HG03442 (cell line): ENCODE measurements around the gene FBXL16.
"Not testable (repeated sequence)": the region's sequence is repeated elsewhere in the genome, so short reads cannot be mapped to it uniquely, and the experiment has no call there.

Source experiments
- ATAC-seq: cut with Tn5 transposase; IDR thresholded peaks from one replicate; pipeline ENCODE4 v1.9.1; 2021; ENCODE audit warnings: mild to moderate bottlenecking, moderate library complexity; ENCODE audit not compliant: unreplicated experiment

Gene FBXL16

DNA sequence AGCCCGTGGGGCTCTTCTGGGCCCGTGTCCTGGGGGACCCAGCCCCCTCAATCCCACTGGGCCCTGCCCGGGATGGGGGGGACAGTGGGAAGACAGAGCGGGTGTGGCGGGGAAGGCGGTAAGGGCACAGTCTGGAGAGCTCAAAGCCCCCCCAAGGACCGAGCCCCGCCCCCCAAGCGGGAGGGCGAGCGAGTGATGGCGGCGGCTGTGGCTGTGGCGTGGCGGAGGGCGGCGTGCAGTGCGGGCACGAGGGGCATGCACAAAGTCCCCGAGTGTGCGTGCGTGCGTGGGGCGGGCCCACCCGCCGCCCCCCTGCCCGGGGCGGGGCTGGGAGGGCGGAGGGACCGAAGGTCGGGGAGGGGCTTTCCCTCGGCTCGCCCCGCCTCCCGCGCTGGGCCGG is 11.8 kb downstream of the FBXL16 start:
- ATAC-seq: no peak

DNA sequence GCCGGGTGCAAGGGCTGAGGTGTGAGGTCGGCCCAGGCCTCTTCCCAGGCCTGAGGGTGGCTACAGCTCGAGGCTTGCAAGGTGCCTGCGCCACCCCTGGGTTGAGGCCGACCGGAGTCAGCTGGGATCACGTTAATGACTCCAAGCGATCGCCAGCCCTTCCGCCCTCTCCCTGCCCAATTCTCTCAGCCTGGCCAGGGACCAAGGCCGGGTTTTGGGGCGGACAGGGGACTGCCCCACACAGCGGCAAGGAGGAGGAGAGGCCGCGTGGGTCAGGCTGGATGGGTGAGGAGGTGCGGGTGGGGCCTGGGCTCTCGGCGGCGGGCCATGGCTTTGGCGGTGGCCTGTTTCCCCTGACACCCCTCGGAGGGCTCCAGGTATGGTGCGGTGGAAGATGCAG is 12.2 kb downstream of the FBXL16 start:
- no peak for ATAC-seq

DNA sequence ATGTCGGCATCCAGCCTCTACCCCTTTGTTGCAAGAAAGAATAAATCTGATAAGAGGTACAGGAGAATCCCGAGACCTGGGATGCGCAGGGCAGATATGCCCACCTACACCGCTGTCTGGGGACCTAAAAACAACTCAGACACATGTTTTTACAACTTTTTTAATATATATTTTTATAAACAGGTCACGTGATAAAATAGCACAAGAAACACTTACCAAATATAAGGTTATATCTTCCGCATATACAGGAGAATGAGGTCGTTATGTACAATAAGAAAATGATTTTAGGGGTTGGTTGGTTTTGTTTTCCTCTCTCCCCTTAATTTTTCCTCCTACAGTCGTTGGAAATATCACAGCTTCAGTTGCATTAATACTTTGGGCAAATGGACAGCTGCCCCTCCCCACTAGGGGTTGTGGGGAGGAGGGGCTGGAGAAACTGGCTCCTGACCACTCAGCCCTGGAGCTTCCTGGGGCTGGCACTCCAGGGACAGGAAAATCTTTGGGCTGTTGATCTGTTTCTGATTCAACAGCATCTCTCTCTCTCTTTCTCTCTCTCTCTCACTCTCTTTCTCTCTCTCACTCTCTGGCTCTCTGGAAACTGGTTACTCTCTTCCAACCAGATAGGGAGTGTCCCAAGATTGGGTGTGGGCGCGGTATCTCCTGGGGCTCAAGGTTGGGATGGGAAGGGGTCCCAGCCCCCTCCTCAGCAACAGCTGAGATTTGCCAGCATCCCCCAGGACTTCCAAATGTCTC is 13.1 kb downstream of the FBXL16 start:
- no peak for ATAC-seq

DNA sequence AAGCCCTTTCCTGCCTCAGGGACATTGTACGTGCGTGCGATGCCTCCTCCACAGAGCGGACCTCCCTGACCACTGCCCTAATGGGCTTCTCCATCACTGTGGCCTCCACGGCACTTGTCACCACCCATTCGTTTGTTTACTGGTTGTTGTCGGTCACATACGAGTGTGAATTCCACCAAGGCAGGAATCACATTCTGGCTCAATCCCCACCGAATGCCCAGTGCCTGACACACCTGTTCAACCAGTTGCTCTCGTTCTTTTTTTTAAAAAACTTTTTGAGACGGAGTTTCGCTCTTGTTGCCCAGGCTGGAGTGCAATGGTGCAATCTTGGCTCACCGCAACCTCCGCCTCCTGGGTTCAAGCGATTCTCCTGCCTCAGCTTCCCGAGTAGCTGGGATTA is 14.4 kb downstream of the FBXL16 start:
- ATAC-seq: not testable (repeated sequence)

DNA sequence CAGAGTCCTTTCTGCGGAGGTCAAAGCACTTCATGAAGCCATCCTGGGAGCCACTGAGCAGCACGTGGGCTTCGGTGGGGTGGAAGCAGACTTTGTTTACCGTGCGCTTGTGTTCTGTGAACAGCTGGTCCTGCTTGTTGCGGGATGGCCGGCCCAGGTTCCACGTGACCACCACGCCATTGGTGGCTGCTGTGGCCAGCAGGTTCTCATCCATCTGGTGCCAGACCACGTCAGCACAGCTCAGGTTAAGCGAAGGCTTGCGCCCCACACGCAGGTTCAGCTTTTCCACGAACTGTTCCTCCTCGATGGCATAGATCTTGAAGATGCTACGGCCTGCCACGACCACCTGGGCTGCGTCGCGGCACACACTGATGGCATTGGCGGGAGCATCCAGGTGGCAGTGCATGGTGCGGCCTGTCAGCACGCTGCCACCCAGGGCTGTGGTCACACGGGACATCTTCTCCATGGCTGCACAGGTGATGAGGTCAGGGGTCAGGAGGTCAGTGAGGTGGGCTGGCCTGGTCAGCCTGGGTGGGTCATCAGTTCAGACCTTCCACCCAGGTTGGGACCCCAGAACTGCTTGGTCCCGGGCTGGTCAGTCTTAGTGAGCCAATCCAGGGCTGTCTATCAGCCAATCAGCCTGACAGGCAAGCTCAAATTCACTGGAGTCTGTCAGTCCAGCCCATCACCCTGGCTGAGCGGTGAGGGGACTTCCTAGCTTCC is 16.3 kb downstream of the FBXL16 start:
- no peak for ATAC-seq

DNA sequence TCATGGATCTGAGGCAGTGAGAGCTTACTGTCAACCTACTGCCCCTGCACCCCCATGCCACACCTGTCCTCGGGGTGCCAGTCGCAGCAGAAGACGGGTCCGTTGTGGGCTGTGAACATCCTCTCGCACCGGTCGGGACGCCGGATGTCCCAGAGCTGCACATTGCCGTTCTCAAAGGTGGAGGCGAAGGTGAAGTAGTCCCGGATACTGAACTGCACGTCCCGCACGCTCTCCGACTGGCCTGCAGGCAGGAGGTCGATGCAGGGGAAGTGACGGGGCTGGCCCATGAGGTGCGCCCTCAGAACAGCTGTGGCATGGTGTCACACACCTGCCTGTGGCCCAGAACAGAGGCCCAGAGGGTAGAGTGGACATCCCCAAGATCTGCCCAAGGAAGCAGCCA is 18.1 kb downstream of the FBXL16 start:
- no peak for ATAC-seq

DNA sequence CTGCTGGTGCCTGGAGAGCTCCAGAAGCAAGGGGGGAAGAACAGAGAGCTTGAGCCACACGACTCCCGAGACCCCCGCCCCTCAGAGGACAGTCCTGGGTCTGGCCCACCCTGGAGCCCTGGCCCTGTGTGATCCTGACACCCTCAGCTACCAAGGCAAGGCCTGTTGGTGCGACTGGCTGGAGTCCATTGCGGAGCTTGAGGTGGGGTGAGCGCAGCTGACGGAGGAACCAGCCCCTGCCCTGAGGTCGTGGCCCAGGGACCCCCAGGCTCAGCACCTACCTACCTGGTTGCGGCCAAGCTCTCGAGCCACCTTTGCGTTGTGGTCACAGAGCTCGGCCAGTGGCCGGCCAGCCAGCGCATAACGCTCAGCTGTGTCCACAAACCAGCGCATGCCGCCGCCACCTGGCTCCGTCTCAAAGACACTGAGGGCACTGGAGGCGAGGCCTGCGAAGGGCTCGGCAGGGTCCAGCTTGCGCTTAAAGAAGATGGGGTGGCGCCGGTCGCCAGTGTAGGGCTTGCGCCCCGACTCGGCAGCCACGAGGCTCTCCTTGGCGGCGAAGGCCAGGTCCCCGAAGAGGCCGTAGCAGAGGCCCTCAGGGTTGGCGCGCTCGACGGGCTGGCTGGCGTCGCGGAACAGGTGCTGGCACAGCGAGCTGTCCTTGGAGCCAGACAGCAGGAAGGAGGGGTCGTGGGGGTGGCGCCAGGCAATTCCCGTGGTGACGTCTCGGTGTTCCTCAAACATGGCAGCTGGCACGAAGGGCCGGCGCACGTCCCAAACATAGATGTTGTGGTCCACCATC is 18.9 kb downstream of the FBXL16 start:
- ATAC-seq: no peak

DNA sequence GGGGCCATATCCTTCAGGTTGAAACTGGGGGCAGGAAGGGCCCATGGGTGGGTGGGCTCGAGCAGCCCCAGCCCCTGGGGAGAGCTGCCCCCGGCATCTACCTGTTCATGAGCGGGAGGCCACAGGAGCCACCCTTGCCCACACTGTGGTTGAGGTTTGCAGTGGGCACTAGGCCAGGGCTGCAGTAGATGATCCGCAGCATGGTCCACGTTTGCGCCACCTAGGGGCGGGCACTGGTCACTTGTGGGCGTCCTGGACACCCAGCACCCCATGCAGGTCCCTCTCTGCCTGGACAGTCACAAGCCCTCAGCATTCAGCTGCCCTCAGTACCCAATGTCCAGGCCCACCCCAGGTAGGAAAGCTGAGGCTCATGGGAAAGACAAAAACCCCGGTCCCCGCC is 19.6 kb downstream of the FBXL16 start:
- ATAC-seq: no peak

DNA sequence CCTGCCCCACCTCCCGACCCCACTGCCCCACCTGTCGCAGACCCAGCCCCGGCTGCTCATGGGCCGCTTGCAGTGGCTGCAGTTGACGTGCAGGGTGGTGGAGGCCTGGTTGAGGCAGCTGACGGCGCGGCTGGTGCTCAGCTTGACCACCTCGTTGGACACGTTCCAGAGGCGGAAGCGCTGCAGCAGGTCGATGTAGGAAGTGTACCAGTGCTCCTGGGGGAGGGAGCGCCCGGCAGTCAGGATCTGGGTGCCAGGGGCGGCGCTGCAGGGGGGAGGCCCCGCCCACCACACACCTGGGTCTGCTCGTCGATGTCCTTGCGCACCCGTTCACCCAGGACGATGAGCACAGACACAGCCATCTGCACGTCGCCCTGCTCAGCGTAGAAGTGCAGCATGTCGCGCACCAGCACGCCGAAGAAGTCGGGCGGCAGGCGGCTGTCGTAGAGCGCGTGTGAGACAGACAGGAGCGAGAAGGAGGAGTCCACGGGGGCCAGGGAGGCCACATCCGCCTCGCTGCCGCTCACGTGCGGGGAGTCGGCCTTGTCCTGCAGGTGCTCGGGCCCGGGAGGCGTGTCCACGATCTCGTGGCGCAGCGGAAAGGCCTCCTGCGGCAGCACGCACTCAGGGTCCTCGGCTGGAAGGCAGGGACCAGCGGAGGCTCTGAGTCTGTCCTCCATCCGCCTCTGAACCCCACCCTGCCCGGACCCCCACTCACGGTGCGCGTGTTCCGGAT is 20.5 kb downstream of the FBXL16 start:
- ATAC-seq: no peak

DNA sequence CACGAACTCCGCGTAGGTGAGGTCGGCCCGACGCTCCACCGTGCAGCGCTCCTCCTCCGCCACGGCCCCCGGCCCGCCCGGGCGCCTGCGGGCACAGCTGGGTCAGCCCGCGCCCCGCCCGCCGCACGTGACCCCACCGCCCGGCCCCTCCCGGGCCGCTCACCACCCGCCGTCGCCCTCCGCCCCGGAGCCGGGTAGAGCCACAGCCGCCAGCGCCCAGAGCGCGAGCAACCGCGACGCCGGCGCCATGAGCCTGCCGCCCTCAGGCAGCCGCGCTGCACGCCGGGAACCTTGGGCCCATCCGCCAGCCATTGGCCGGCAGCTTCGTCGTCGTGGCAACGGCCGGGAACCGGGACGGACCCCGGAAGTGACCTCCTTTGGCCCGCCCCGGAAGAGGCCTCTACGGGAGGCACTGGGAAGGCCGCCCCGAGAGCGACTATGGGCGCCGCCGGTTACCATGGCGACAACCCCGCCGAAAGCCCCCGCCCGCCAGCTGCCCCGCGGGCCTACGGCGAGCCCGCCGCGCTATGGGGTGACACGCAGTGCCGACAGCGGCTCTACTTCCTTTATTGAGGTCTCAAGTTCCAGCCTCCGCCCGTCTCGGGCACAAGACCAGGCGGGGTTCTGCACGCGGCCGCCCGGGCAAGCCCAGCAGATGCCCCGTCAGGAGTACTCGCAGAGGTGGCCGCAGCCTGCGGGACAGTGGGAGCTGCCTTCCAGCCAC is 21.4 kb downstream of the FBXL16 start, which contains the start of gene JMJD8:
JMJD8 (minus strand) TSS at position 264 of the 724 bp plus-strand sequence; CDS start at position 249, 15 bp downstream.
- ATAC-seq: peak; percentile 56

DNA sequence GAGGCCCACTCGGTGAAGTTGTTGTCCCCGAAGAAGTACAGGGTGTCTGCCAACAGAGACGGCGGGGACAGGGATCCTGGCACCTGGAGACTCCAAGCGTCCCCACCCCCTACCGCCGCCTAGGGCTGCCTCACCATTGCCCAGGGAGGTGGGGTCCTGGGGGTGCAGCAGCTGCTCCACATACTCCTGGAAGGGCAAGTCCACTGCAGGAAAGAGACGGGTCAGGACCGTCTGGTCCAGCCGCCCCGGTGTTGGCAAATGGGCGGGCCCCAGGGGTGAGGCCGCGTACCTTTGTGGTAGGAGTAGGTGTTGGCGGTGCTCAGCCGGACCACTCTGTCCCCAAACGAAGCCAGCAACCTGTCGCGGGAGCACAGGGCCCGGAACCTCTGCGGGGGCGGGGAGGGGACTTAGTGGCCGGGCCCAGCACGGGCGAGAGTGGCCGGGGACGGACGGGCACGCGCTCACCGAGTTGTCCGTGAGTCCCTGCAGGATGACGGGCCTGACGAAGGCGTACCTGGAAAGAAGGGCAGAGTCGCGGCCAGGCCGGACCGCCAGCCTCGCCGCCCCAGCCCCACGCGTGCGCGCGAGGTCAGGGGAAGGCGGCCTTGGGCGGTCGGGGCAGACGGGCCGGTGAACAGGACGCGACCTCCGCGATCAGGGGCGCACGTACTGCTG is 22.1 kb downstream of the FBXL16 start:
- ATAC-seq: no peak

DNA sequence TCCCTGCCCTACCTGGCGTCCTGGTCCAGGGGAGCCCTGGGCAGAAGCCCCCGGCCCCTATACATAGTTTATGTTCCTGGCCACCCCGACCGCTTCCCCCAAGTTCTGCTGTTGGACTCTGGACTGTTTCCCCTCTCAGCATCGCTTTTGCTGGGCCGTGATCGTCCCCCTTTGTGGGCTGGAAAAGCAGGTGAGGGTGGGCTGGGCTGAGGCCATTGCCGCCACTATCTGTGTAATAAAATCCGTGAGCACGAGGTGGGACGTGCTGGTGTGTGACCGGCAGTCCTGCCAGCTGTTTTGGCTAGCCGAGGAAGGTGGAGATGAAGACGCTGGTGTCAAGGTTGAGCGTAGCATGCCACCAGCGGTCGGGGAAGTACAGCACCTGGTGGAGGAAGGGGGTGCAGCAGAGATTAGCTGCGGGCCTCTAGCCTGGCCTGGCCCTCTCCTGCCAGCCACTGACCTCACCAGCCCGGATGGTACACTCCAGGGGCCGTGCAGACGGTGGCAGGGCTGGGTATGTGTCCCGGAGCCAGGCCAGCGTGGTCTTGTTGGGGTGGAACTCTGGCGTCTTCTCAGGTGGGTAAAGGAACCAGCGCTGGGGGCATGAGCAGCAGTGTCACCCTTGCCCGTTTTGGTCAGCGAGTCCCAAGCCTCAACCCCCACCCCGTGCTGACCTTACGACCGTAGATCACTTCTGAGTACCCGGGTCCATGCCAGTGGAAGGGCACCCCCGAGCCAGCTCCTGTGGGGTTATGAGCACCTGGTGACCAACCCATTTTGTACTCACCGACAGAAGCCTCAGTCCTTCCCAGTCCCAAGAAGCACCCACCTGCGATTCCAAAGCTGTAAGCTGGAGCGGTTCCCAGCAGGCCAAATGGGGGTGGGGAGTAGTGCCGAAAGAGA is 22.9 kb downstream of the FBXL16 start:
- ATAC-seq: no peak

DNA sequence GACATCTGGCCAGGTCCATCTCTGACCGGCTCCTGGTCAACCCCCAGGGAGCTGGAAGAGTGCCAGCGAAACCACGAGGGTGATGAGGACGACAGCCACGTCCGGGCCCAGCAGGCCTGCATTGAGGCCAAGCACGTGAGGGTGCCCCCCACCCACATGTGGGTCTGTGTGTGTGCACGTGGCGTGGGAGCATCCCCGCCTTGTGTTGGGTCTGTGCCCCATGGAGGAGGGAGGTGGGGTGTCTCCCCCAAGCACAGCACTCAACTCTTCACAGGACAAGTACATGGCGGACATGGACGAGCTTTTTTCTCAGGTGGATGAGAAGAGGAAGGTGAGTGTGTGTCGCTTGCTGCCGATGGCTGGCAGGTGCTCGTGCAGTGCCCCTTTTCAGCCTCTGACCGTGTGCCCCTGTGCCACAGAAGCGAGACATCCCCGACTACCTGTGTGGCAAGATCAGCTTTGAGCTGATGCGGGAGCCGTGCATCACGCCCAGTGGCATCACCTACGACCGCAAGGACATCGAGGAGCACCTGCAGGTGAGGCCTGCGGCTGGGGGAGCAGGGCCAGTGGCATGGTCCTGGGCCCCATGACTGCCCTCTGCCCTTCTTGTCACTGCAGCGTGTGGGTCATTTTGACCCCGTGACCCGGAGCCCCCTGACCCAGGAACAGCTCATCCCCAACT is 23.7 kb downstream of the FBXL16 start:
- ATAC-seq: no peak

DNA sequence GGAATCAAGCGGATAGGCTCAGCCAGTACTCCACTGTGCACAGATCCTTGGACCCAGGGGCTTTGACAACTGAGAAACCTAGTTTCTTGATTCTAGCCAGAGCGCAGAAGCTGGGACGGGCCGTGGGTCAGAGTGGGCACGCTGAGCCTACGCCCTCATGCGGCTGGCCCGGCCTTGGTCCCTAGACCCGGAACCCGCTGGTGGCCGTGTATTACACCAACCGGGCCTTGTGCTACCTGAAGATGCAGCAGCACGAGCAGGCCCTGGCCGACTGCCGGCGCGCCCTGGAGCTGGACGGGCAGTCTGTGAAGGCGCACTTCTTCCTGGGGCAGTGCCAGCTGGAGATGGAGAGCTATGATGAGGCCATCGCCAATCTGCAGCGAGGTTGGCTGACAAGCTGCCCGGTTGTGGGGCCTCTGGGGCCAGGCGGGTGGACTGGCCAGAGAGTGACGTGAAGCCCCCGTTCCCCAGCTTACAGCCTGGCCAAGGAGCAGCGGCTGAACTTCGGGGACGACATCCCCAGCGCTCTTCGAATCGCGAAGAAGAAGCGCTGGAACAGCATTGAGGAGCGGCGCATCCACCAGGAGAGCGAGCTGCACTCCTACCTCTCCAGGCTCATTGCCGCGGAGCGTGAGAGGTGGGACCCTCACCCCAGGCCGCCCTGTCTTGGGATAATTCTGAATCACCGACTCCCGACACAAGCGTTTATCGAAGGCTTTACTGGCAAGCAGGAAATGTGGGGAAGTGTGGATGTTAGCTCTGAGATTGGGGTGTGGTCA is 24.4 kb downstream of the FBXL16 start:
- ATAC-seq: no peak

DNA sequence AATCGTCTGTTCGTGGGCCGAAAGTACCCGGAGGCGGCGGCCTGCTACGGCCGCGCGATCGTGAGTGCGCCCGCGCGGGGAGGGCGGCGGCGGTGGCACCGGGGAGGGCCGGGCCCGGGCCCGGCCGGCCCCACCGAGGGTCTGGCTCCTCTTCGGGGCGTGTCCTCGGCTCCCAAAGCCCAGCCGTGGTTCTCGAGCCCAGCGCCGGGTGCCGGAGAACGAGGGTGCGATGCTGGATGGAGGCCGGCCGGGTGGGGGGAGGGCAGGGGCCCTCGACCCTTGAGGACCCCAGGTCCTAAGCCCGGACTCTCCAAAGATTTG is 25.0 kb downstream of the FBXL16 start:
- no peak for ATAC-seq

DNA sequence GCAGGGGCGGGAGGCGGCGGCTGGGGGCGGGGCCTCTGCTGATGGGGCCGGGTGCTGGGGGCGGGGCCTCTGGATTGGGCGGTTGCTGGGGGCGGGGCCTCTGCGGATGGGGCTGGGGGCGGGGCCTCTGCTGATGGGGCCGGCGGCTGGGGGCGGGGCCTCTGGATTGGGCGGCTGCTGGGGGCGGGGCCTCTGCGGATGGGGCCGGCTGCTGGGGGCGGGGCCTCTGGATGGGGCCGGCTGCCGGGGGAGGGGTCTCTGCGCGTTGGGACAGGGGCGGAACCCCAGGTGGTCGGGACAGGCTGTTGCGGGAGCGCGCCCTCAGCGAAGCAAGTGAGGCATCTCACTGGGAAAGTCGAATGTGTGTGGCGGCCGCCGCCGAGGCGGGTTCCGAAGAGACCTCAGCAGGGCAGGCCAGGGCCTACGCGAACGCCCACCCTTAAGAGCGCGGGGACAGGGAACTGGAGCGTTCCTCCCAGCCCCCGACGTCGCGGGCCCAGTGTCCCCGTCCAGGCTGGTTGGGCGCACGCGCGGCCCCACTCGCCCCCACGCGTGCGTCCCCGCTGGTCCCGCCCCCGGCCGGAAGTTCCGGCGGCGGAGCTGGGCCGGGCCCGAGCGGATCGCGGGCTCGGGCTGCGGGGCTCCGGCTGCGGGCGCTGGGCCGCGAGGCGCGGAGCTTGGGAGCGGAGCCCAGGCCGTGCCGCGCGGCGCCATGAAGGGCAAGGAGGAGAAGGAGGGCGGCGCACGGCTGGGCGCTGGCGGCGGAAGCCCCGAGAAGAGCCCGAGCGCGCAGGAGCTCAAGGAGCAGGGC is 25.6 kb downstream of the FBXL16 start, which contains the start of gene STUB1:
STUB1 (plus strand) TSS at position 597 of the 811 bp plus-strand sequence; CDS start at position 713, 116 bp downstream.
- peak; percentile 33 for ATAC-seq
